ENCODE measurements around the gene GPC6. TPM values are rescaled to one million over a fixed set of nuclear protein-coding genes. Genes with fewer than 3 reads are reported as not detected.

The GPC6 gene
- total and polyA plus RNA-seq, 9 of the 15 experiments (the other 6 are each of a cell fraction or from before 2014, with no cell fraction given), result under 0.01 to 0.20 (median 0.01) TPM; not detected in 4

DNA sequence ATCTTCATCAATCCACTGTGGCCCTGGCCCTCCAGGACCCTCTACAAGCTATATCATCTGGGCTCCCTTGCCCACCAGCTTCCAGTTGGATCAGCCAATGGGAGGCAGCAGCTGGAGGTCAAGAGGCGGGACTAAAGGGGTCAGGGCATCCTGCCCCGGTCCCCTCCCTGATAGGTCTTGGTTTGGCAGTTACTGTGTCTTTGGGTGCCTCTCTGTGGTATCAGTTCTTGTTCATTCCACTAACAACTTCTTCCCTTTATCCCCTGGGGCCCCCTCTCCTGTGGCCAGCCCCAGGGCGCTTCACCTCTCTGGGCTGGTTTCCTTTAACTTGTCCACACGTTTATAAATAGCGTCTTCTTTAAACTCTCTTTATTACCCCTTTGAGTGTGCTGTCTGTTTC lies 1169.3 kb downstream of the GPC6 start (continued):
- TF ChIP-seq, protein P1, sequence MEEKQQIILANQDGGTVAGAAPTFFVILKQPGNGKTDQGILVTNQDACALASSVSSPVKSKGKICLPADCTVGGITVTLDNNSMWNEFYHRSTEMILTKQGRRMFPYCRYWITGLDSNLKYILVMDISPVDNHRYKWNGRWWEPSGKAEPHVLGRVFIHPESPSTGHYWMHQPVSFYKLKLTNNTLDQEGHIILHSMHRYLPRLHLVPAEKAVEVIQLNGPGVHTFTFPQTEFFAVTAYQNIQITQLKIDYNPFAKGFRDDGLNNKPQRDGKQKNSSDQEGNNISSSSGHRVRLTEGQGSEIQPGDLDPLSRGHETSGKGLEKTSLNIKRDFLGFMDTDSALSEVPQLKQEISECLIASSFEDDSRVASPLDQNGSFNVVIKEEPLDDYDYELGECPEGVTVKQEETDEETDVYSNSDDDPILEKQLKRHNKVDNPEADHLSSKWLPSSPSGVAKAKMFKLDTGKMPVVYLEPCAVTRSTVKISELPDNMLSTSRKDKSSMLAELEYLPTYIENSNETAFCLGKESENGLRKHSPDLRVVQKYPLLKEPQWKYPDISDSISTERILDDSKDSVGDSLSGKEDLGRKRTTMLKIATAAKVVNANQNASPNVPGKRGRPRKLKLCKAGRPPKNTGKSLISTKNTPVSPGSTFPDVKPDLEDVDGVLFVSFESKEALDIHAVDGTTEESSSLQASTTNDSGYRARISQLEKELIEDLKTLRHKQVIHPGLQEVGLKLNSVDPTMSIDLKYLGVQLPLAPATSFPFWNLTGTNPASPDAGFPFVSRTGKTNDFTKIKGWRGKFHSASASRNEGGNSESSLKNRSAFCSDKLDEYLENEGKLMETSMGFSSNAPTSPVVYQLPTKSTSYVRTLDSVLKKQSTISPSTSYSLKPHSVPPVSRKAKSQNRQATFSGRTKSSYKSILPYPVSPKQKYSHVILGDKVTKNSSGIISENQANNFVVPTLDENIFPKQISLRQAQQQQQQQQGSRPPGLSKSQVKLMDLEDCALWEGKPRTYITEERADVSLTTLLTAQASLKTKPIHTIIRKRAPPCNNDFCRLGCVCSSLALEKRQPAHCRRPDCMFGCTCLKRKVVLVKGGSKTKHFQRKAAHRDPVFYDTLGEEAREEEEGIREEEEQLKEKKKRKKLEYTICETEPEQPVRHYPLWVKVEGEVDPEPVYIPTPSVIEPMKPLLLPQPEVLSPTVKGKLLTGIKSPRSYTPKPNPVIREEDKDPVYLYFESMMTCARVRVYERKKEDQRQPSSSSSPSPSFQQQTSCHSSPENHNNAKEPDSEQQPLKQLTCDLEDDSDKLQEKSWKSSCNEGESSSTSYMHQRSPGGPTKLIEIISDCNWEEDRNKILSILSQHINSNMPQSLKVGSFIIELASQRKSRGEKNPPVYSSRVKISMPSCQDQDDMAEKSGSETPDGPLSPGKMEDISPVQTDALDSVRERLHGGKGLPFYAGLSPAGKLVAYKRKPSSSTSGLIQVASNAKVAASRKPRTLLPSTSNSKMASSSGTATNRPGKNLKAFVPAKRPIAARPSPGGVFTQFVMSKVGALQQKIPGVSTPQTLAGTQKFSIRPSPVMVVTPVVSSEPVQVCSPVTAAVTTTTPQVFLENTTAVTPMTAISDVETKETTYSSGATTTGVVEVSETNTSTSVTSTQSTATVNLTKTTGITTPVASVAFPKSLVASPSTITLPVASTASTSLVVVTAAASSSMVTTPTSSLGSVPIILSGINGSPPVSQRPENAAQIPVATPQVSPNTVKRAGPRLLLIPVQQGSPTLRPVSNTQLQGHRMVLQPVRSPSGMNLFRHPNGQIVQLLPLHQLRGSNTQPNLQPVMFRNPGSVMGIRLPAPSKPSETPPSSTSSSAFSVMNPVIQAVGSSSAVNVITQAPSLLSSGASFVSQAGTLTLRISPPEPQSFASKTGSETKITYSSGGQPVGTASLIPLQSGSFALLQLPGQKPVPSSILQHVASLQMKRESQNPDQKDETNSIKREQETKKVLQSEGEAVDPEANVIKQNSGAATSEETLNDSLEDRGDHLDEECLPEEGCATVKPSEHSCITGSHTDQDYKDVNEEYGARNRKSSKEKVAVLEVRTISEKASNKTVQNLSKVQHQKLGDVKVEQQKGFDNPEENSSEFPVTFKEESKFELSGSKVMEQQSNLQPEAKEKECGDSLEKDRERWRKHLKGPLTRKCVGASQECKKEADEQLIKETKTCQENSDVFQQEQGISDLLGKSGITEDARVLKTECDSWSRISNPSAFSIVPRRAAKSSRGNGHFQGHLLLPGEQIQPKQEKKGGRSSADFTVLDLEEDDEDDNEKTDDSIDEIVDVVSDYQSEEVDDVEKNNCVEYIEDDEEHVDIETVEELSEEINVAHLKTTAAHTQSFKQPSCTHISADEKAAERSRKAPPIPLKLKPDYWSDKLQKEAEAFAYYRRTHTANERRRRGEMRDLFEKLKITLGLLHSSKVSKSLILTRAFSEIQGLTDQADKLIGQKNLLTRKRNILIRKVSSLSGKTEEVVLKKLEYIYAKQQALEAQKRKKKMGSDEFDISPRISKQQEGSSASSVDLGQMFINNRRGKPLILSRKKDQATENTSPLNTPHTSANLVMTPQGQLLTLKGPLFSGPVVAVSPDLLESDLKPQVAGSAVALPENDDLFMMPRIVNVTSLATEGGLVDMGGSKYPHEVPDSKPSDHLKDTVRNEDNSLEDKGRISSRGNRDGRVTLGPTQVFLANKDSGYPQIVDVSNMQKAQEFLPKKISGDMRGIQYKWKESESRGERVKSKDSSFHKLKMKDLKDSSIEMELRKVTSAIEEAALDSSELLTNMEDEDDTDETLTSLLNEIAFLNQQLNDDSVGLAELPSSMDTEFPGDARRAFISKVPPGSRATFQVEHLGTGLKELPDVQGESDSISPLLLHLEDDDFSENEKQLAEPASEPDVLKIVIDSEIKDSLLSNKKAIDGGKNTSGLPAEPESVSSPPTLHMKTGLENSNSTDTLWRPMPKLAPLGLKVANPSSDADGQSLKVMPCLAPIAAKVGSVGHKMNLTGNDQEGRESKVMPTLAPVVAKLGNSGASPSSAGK (IDR thresholded peaks at IDR 0.05), result no peak
- TF ChIP-seq NR2C1 (IDR thresholded peaks at IDR 0.05) (peak; percentile 47; the same call in 1 of the 2 replicates), NR2C1 (tag; IDR thresholded peaks at IDR 0.05) (peak; percentile 47; the same call in 1 of the 2 replicates), LCOR (CRISPR knock-in tag; IDR thresholded peaks at IDR 0.05) (no peak), ZNF507 (tag; conservative IDR thresholded peaks at IDR 0.05) (no peak), ZNF3 (CRISPR knock-in tag; IDR thresholded peaks at IDR 0.05) (no peak), NR1H2 (CRISPR knock-in tag; IDR thresholded peaks at IDR 0.05) (no peak), MCM3 (IDR thresholded peaks at IDR 0.05) (no peak), BRD9 (IDR thresholded peaks at IDR 0.05; ENCODE audit: low read depth, partially characterized antibody) (no peak), ZBTB8A (IDR thresholded peaks at IDR 0.05; ENCODE audit: partially characterized antibody) (no peak), ZNF764 (CRISPR knock-in tag; IDR thresholded peaks at IDR 0.05; ENCODE audit: low read depth) (no peak)
- TF ChIP-seq, protein P2, sequence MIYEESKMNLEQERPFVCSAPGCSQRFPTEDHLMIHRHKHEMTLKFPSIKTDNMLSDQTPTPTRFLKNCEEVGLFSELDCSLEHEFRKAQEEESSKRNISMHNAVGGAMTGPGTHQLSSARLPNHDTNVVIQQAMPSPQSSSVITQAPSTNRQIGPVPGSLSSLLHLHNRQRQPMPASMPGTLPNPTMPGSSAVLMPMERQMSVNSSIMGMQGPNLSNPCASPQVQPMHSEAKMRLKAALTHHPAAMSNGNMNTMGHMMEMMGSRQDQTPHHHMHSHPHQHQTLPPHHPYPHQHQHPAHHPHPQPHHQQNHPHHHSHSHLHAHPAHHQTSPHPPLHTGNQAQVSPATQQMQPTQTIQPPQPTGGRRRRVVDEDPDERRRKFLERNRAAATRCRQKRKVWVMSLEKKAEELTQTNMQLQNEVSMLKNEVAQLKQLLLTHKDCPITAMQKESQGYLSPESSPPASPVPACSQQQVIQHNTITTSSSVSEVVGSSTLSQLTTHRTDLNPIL (CRISPR knock-in tag; IDR thresholded peaks at IDR 0.05), result no peak
- TF ChIP-seq, protein P3, sequence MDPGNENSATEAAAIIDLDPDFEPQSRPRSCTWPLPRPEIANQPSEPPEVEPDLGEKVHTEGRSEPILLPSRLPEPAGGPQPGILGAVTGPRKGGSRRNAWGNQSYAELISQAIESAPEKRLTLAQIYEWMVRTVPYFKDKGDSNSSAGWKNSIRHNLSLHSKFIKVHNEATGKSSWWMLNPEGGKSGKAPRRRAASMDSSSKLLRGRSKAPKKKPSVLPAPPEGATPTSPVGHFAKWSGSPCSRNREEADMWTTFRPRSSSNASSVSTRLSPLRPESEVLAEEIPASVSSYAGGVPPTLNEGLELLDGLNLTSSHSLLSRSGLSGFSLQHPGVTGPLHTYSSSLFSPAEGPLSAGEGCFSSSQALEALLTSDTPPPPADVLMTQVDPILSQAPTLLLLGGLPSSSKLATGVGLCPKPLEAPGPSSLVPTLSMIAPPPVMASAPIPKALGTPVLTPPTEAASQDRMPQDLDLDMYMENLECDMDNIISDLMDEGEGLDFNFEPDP (CRISPR knock-in tag; IDR thresholded peaks at IDR 0.05), result no peak
- TF ChIP-seq, protein P4, sequence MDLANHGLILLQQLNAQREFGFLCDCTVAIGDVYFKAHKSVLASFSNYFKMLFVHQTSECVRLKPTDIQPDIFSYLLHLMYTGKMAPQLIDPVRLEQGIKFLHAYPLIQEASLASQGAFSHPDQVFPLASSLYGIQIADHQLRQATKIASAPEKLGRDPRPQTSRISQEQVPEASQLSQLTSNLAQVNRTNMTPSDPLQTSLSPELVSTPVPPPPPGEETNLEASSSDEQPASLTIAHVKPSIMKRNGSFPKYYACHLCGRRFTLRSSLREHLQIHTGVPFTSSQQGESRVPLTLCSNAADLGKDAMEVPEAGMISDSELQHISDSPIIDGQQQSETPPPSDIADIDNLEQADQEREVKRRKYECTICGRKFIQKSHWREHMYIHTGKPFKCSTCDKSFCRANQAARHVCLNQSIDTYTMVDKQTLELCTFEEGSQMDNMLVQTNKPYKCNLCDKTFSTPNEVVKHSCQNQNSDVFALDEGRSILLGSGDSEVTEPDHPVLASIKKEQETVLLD (IDR thresholded peaks at IDR 0.05), result no peak
